Neural cell (in vitro differentiated cells): Measurements from ENCODE around the gene VASH1. TPM values are rescaled to one million over a fixed set of nuclear protein-coding genes. Genes with fewer than 3 reads are reported as not detected.
A peak's percentile ranks its signal among the peaks of the same experiment; 100 is the strongest.

Source experiments
- H2AFZ ChIP-seq: fragments of 200-600, 300-800 bp; sonication (generic), shearing (Covaris generic); 2 replicates; pipeline ENCODE4 v1.6.0; 2014; ENCODE audit warnings: low read depth, mild to moderate bottlenecking, antibody characterized with exemption, low read length, moderate library complexity
- H3F3A ChIP-seq: fragments of 200-600 bp; shearing (Covaris generic); 2 replicates; pipeline ENCODE4 v1.6.1; 2016; ENCODE audit warnings: mild to moderate bottlenecking, moderate library complexity, mixed read lengths, antibody characterized with exemption, low read length; ENCODE audit not compliant: insufficient read depth, poor library complexity, severe bottlenecking
- H3K27ac ChIP-seq: fragments of 200-600, 300-800 bp; sonication (generic), shearing (Covaris generic); 2 replicates; pipeline ENCODE4 v1.5.1; 2014; ENCODE audit warnings: mild to moderate bottlenecking, low read length, moderate library complexity
- H3K27me3 ChIP-seq: fragments of 300-800, 200-600 bp; sonication (generic), shearing (Covaris generic); 2 replicates; pipeline ENCODE4 v1.6.0; 2014; ENCODE audit warnings: mild to moderate bottlenecking, low read depth, low read length, moderate library complexity; ENCODE audit not compliant: insufficient read depth
- H3K36me3 ChIP-seq: fragments of 300-800, 200-600 bp; sonication (generic), shearing (Covaris generic); 2 replicates; pipeline ENCODE4 v1.5.1; 2014; ENCODE audit warnings: mild to moderate bottlenecking, antibody characterized with exemption, low read length, moderate library complexity; ENCODE audit not compliant: insufficient read depth
- H3K4me2 ChIP-seq: fragments of 300-800, 200-600 bp; sonication (generic), shearing (Covaris generic); 2 replicates; pipeline ENCODE4 v1.6.0; 2014; ENCODE audit warnings: mild to moderate bottlenecking, low read length
- H3K4me3 ChIP-seq: fragments of 300-800, 200-600 bp; sonication (generic), shearing (Covaris generic); 2 replicates; pipeline ENCODE4 v1.5.1; 2014; ENCODE audit warnings: mild to moderate bottlenecking, low read length, moderate library complexity
- H3K79me2 ChIP-seq: fragments of 200-600 bp; shearing (Covaris generic); replicated peaks from 2 replicates; pipeline ENCODE4 v1.6.0; 2014; ENCODE audit warnings: mild to moderate bottlenecking, low read length, moderate library complexity; ENCODE audit not compliant: insufficient read depth
- H3K9ac ChIP-seq: fragments of 300-800, 200-600 bp; sonication (generic), shearing (Covaris generic); 2 replicates; pipeline ENCODE4 v1.6.1; 2016; ENCODE audit warnings: mild to moderate bottlenecking, low read length, mixed read lengths
- H3K9me2 ChIP-seq: fragments of 200-600 bp; shearing (Covaris generic); 2 replicates; pipeline ENCODE4 v1.6.1; 2016; ENCODE audit warnings: mild to moderate bottlenecking, low read length, mixed read lengths; ENCODE audit not compliant: insufficient read depth
- H3K9me3 ChIP-seq: fragments of 200-600, 300-800 bp; sonication (generic), shearing (Covaris generic); 2 replicates; pipeline ENCODE4 v1.6.1; 2016; ENCODE audit warnings: mild to moderate bottlenecking, mixed run types, low read length, moderate library complexity, mixed read lengths
- H4K20me1 ChIP-seq: fragments of 200-600 bp; shearing (Covaris generic); 2 replicates; pipeline ENCODE4 v1.6.1; 2016; ENCODE audit warnings: mild to moderate bottlenecking, mixed run types; ENCODE audit not compliant: insufficient read depth
- CTCF ChIP-seq: fragments of 450-650 bp; IDR thresholded peaks from 2 replicates; pipeline ENCODE4 v1.5.1; 2014; ENCODE audit warnings: antibody characterized with exemption, mild to moderate bottlenecking, moderate library complexity; ENCODE audit not compliant: poor library complexity, severe bottlenecking
- EP300 ChIP-seq: fragments of 450-650 bp; conservative IDR thresholded peaks from 2 replicates; pipeline ENCODE4 v1.6.1; 2014; ENCODE audit warnings: antibody characterized with exemption, mild to moderate bottlenecking, moderate library complexity; ENCODE audit not compliant: poor library complexity, severe bottlenecking
- EZH2 ChIP-seq: fragments of 200-600, 300-800 bp; shearing (Covaris generic), sonication (generic); IDR thresholded peaks from 2 replicates; pipeline ENCODE4 v1.6.1; 2014; ENCODE audit warnings: antibody characterized with exemption, low read length, borderline replicate concordance, mild to moderate bottlenecking; ENCODE audit not compliant: insufficient read depth, poor library complexity, severe bottlenecking
- MXI1 ChIP-seq: fragments of 450-650 bp; conservative IDR thresholded peaks from 2 replicates; pipeline ENCODE4 v1.6.1; 2014; ENCODE audit warnings: antibody characterized with exemption, mild to moderate bottlenecking; ENCODE audit not compliant: poor library complexity, severe bottlenecking
- POLR2AphosphoS5 ChIP-seq: IDR thresholded peaks from 2 replicates; pipeline ENCODE4 v1.6.1; 2012
- RAD21 ChIP-seq: fragments of 450-650 bp; conservative IDR thresholded peaks from 2 replicates; pipeline ENCODE4 v1.6.1; 2014; ENCODE audit warnings: antibody characterized with exemption, mild to moderate bottlenecking, moderate library complexity
- REST ChIP-seq: IDR thresholded peaks from 2 replicates; pipeline ENCODE4 v1.6.1; 2012; ENCODE audit warnings: borderline replicate concordance
- SMC3 ChIP-seq: fragments of 450-650 bp; conservative IDR thresholded peaks from 2 replicates; pipeline ENCODE4 v1.6.1; 2014; ENCODE audit warnings: antibody characterized with exemption, mild to moderate bottlenecking, moderate library complexity; ENCODE audit not compliant: poor library complexity
- TAF1 ChIP-seq: IDR thresholded peaks from 2 replicates; pipeline ENCODE4 v1.6.1; 2012; ENCODE audit warnings: low read depth
- polyA plus RNA-seq: library from polyadenylated mRNA; depleted of rRNA; stranded (reverse); fragments of >200 nt; gene quantifications from 2 replicates; pipeline ENCODE4 v1.2.3, GENCODE V29; 2014

The VASH1 gene
- polyA plus RNA-seq, 1 donor from 2014 or later = 26.8 TPM

- TF ChIP-seq EZH2 = no peak
Observed at GRCh38 chr14:76773956-76774820, 12.9 kb downstream of the VASH1 start (continued).

- H3K9me3 ChIP-seq = no peaks in the 10 kb centered on the region
- TF ChIP-seq EP300 = no peak
- no peak for TF ChIP-seq RAD21
- peak; percentile 3 for TF ChIP-seq POLR2AphosphoS5
- no peaks in the 10 kb centered on the region for H3K9me2 ChIP-seq
- H3K4me2 ChIP-seq = no peak overlapping the region
- H3K27me3 ChIP-seq = no peaks in the 10 kb centered on the region
- no peak overlapping the region for H3K27ac ChIP-seq
- no peak overlapping the region for H3K9ac ChIP-seq
- no peak overlapping the region for H2AFZ ChIP-seq
- H3K36me3 ChIP-seq = peaks cover 19% of the 10 kb centered on the region
- no peaks in the 10 kb centered on the region for H4K20me1 ChIP-seq
- no peaks in the 10 kb centered on the region for H3F3A ChIP-seq
- no peaks in the 10 kb centered on the region for H3K79me2 ChIP-seq
- no peak overlapping the region for H3K4me3 ChIP-seq
Observed at GRCh38 chr14:76774821-76775694, 13.8 kb downstream of the VASH1 start.

- TF ChIP-seq RAD21 = no peak
- no peak for TF ChIP-seq CTCF
- TF ChIP-seq POLR2AphosphoS5 = no peak
- no peak for TF ChIP-seq TAF1
- no peak for TF ChIP-seq EZH2
- TF ChIP-seq MXI1 = no peak
- no peak for TF ChIP-seq REST
- no peak for TF ChIP-seq EP300
- no peak for TF ChIP-seq SMC3
- peaks cover 19% of the 10 kb centered on the region for H3K36me3 ChIP-seq
- H3K79me2 ChIP-seq = no peaks in the 10 kb centered on the region
- no peaks in the 10 kb centered on the region for H3K27me3 ChIP-seq
- H3K4me2 ChIP-seq = no peak overlapping the region
- H3K9me2 ChIP-seq = no peaks in the 10 kb centered on the region
- H3K27ac ChIP-seq = no peak overlapping the region
- no peaks in the 10 kb centered on the region for H3F3A ChIP-seq
- H4K20me1 ChIP-seq = no peaks in the 10 kb centered on the region
- no peak overlapping the region for H2AFZ ChIP-seq
- H3K9ac ChIP-seq = no peak overlapping the region
- no peak overlapping the region for H3K4me3 ChIP-seq
- no peaks in the 10 kb centered on the region for H3K9me3 ChIP-seq
Observed at GRCh38 chr14:76775695-76776427, 14.6 kb downstream of the VASH1 start.
